HK-2 (cell line): ENCODE measurements around the gene SEL1L.
"Not testable (repeated sequence)": the region's sequence is repeated elsewhere in the genome, so short reads cannot be mapped to it uniquely, and the experiment has no call there.

Experiments
- DNase-seq: peaks from one replicate; pipeline ENCODE4 v3.0.0-alpha.2; 2018; ENCODE audit not compliant: unreplicated experiment

Gene SEL1L

DNA sequence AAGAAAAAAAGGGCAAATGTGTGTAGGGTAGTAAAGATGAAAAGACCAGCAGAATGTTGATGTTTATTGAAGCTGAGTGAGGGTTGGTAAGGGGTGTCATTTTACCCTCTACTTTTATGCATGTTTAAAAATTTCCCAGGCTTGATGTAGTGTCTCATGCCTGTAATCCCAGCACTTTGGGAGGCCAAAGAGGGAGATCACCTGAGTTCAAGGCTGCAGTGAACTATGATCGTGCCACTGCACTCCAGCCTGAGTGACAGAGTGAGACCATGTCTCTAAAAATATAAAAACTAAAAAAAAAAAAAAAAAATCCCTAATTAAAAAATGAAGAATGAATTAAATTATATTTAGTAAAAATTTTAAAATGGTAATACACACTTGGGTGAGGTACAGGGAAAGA is 8.5 kb downstream of the SEL1L start:
- no peak for DNase-seq

GRCh38 chr14:81523616-81524015 is 10.0 kb downstream of the SEL1L start:
- DNase-seq: no peak

GRCh38 chr14:81523016-81523415 is 10.6 kb downstream of the SEL1L start:
- no peak for DNase-seq

DNA sequence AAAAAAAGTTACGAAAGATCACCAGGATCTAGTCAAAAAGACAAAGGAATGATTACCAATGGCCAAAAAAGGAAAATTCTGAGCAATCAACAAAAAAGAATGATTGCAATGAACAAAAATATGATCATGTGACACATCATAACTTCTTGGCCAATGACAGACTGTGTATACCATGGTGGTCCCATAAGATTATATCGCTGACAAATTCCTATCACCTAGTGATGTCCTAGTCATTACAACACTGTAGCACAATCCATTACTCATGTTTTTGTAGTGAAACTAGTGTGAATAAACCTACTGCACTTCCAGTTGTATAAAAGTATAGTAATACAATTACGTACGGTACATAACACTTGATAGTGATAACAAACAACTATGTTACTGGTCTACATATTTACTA is 12.3 kb downstream of the SEL1L start:
- DNase-seq: no peak

DNA sequence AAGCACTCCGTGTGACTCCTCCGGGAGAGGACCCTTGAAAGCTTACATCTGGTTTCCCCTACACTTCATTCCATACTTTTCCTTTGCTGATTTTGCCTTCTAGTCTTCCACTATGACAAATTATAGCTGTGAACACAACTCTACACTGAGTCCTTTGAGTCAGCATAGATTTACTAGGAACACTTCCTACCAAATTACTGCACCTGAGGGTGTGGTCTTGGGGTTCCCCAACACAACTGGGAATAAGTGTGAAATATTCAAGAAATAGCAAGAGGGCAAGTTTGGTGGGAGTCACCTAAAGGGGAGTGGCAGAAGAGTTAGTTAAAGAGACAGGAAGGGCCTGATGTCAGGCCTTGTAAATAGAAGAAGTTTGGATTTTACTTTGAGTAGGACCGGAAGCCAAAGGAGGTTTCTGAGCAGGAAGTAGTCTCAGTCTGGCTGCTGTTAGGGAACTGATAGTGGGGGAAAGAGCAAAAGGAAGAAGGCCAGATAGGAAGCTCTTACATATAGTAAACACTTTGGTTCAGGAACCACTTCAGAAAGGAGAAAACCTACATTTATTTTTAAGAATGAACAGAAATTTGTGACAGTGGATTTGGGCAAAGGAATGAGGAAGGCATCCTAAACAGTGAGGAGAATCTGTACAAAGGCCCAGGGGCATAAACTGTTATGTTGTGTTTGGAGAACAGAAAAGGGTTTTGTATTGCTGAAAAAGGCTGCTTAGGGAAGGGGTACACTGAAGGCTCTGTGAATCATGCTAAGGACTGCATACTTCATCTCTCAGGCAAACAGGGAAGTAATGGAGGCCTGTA is 14.2 kb downstream of the SEL1L start:
- DNase-seq: no peak

DNA sequence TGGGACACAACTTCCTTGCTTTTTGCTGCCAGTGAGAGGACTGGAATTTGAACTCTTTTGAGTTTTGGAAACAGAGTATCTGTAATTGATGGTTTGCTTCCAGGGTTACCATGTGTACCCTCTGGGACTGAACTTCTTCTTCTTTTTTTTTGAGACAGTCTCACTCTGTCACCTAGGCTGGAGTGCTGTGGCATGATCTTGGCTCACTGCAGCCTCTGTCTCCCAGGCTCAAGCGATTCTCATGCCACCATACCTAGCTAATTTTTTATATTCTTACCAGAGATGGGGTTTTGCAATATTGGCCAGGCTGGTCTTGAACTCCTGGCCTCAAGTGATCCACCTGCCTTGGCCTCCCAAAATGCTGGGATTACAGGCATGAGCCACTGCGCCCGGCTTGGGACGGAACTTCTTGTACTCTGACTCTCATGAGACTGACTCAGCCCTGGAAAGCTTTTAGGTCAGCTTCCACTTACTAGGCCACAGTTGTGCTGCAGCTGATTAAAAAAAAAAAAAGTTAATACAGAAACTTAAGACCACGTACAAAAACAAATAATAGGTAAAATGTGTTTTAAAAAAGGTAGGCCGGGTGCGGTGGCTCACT is 15.8 kb downstream of the SEL1L start:
- DNase-seq: no peak

- DNase-seq: no peak
Observed at GRCh38 chr14:81516986-81517797, 16.5 kb downstream of the SEL1L start.

GRCh38 chr14:81515927-81516326 is 17.7 kb downstream of the SEL1L start:
- DNase-seq: not testable (repeated sequence)

GRCh38 chr14:81512826-81513225 is 20.8 kb downstream of the SEL1L start:
- not testable (repeated sequence) for DNase-seq

GRCh38 chr14:81511111-81511904 is 22.3 kb downstream of the SEL1L start:
- no peak for DNase-seq

DNA sequence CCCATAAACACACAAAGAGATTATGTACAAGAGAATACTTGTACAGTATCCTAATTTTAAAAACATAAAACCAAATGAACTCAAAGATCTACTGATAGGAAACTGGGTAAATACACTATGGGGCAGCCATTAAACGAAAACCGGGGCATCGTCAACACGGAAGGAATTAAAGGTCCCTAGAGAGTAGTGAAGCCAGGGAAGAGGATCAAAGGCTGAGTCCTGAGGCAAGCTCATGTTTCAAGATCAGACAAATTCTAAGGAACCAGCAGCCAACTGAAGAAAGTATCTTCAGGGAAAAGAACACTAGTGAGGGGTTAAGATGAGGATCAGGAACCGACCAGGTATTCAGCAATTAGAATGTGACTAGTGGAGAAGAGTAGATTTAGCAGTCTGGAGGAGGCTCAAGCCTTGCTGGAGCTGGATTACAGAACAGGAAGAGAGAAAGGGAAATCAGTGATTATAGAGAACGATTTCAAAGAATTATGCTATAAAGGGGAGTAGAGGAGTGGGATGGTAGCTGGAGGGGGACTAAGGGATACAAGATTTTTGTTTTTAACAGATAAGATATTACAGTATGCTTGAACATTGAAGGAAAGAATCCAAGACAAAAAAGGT is 23.7 kb downstream of the SEL1L start:
- no peak for DNase-seq

DNA sequence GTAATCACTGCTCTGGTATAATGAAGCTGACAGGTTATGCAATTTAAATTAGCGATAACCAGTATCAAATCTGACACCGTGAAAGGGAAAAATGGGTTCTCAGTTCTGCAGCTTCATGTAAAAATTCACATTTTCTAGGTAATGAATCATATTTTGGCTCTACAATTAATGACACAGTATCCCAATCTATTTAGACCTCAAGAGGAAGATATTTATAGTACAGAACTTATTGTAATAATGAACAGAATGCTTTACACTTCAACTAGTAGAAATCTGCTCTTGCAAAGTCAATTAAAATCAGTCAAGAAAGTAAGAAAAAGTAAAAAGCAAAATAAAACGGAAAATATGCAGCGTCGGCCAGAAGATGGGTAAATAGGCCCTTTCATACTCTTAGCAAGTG is 24.3 kb downstream of the SEL1L start:
- no peak for DNase-seq

DNA sequence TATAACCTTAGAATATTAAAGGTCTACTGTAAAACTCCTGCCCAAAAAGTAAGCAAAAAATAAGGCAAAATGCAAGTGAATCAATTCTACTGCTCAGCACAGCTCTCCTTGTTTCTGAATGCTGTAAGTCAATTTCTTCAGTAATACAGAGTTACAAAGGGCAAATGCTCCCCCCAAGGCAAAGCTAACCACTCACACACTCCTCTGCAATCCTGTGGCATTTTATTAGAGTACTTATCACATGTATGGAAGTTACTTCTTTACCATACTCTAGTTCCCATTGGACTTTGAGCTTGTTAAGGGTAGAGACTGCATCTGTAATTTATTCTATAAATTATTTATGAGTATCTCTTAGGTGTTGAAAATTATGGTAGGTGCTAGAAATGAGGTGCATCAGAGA is 27.2 kb downstream of the SEL1L start:
- DNase-seq: no peak

DNA sequence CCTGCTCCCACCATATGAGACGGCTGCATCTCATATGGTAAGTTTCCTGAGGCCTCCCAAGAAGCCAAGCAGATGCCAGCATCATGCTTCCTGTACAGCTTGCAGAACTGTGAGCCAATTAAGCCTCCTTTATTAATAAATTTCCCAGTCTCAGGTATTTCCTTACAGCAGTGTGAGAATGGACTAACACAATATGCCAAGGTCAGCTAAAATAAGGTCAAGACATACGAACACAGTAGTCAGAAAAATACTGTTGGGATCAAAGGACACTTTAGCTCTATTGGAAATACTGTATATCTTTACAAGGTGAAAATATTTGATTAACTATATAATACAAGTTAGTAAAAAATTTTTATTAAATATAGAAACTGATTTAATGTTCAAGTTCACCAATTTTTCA is 28.8 kb downstream of the SEL1L start:
- DNase-seq: no peak

- DNase-seq: no peak
Observed at GRCh38 chr14:81485781-81486180, 47.9 kb downstream of the SEL1L start.

GRCh38 chr14:81485372-81485771 is 48.3 kb downstream of the SEL1L start:
- DNase-seq: no peak

DNA sequence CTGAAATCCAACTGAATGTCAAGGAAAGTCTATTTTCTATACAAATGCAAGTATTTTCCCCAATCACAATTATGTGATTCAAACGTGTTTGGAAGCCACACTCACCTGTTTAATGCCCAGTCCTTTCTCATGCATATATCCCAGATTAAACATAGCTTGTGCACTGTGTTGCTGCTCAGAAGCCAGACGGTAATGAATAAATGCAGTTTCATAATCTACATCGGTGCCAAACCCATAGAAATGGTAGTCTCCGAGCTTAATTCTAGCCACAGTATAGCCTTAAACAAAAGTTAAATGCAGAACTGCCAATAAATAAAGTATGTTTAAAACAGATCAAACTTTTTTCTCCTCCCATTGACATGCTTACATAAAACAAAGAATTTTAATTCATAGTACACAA is 49.5 kb downstream of the SEL1L start:
- DNase-seq: no peak

GRCh38 chr14:81480741-81481140 is 52.9 kb downstream of the SEL1L start:
- DNase-seq: no peak

GRCh38 chr14:81478446-81478845 is 55.2 kb downstream of the SEL1L start:
- no peak for DNase-seq

- DNase-seq: no peak
Observed at GRCh38 chr14:81476816-81477215, 56.8 kb downstream of the SEL1L start.

GRCh38 chr14:81474685-81475324 is 58.8 kb downstream of the SEL1L start:
- no peak for DNase-seq
